MM.1S (cell line): ENCODE results near the gene NSUN6.
A peak's percentile ranks its signal among the peaks of the same experiment; 100 is the strongest.
"Not testable (repeated sequence)": the region's sequence is repeated elsewhere in the genome, so short reads cannot be mapped to it uniquely, and the experiment has no call there.

ENCODE experiments used
- DNase-seq: peaks from one replicate; pipeline ENCODE4 v3.0.0-alpha.2; 2015
- H2AFZ ChIP-seq: fragments of 300-600 bp; sonication (generic); 2 replicates; pipeline ENCODE4 v1.6.0; 2016; ENCODE audit warnings: antibody characterized with exemption, low read length
- H3F3A ChIP-seq: fragments of 300-600 bp; sonication (generic); 2 replicates; pipeline ENCODE4 v1.6.1; 2016; ENCODE audit warnings: mild to moderate bottlenecking, antibody characterized with exemption, low read length, moderate library complexity, mixed read lengths; ENCODE audit not compliant: insufficient read depth
- H3K27ac ChIP-seq: fragments of 300-600 bp; sonication (generic); 2 replicates; pipeline ENCODE4 v1.5.1; 2016; ENCODE audit warnings: mild to moderate bottlenecking, low read length
- H3K27me3 ChIP-seq: fragments of 300-600 bp; sonication (generic); replicated peaks from 2 replicates; pipeline ENCODE4 v1.6.0; 2016; ENCODE audit warnings: low read length; ENCODE audit not compliant: insufficient read depth
- H3K36me3 ChIP-seq: fragments of 300-600 bp; sonication (generic); replicated peaks from 2 replicates; pipeline ENCODE4 v1.6.1; 2016; ENCODE audit warnings: mild to moderate bottlenecking, low read length, mixed read lengths; ENCODE audit not compliant: insufficient read depth
- H3K4me1 ChIP-seq: fragments of 300-600 bp; sonication (generic); 2 replicates; pipeline ENCODE4 v1.6.1; 2016; ENCODE audit warnings: low read length, mixed read lengths
- H3K4me2 ChIP-seq: fragments of 300-600 bp; sonication (generic); 2 replicates; pipeline ENCODE4 v1.6.0; 2016; ENCODE audit warnings: low read depth, low read length
- H3K4me3 ChIP-seq: fragments of 300-600 bp; sonication (generic); 2 replicates; pipeline ENCODE4 v1.5.1; 2016; ENCODE audit warnings: low read length, mixed read lengths
- H3K79me2 ChIP-seq: fragments of 300-600 bp; sonication (generic); 2 replicates; pipeline ENCODE4 v1.6.1; 2016; ENCODE audit warnings: mixed run types, low read length, mixed read lengths
- H3K9ac ChIP-seq: fragments of 300-600 bp; sonication (generic); 2 replicates; pipeline ENCODE4 v1.6.1; 2016; ENCODE audit warnings: low read length, mixed read lengths
- H3K9me2 ChIP-seq: fragments of 300-600 bp; sonication (generic); replicated peaks from 2 replicates; pipeline ENCODE4 v1.6.1; 2016; ENCODE audit warnings: mild to moderate bottlenecking, low read length, mixed read lengths; ENCODE audit not compliant: insufficient read depth
- H3K9me3 ChIP-seq: fragments of 300-600 bp; sonication (generic); replicated peaks from 2 replicates; pipeline ENCODE4 v1.6.1; 2016; ENCODE audit warnings: mild to moderate bottlenecking, low read length, mixed read lengths; ENCODE audit not compliant: insufficient read depth
- H4K20me1 ChIP-seq: fragments of 300-600 bp; sonication (generic); 2 replicates; pipeline ENCODE4 v1.6.1; 2016; ENCODE audit warnings: mild to moderate bottlenecking, low read length, moderate library complexity, mixed read lengths; ENCODE audit not compliant: insufficient read depth
- EZH2 ChIP-seq: fragments of 300-600 bp; sonication (generic); optimal IDR thresholded peaks from 2 replicates; pipeline ENCODE3; 2017; ENCODE audit warnings: low read depth, mild to moderate bottlenecking, antibody characterized with exemption, low read length, mixed read lengths
- EZH2phosphoT487 ChIP-seq: fragments of 300-600 bp; sonication (generic); IDR thresholded peaks from 2 replicates; pipeline ENCODE4 v1.6.1; 2018; ENCODE audit warnings: antibody characterized with exemption, low read length
- TF ChIP-seq, protein P1 (sequence below): fragments of 300-600 bp; sonication (generic); IDR thresholded peaks from 2 replicates; pipeline ENCODE4 v1.5.1; 2016; ENCODE audit warnings: antibody characterized with exemption, low read length, mixed read lengths

NSUN6 gene

DNA sequence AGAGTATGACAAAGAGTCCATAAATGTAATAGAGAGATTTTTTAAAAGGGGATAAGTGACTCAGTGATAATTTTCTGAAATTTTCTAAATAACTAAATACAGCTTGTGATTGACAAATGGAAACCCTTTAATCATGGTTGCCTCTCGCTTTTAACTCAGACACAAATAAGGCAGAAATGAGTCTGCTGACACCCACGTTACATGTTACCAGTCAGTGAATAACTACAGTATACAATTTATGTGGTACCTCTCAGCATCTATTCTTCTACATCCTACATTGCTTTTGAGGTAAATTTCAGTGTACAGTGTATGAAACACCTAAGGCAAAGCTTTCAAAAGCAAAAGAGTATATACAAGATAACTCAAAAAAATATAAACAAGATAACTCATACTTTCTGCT is 4.2 kb downstream of the NSUN6 start:
- Histone ChIP-seq H3K27me3 (no peaks in the 10 kb centered on the region), H3K79me2 (peaks cover 19% of the 10 kb centered on the region), H3K4me2 (no peak overlapping the region), H3K9ac (no peak overlapping the region), H3K36me3 (no peaks in the 10 kb centered on the region; the same call in 1 of the 2 replicates), H3K9me2 (no peaks in the 10 kb centered on the region), H4K20me1 (no peaks in the 10 kb centered on the region), H2AFZ (no peak overlapping the region), H3K9me3 (no peaks in the 10 kb centered on the region), H3K27ac (no peak overlapping the region), H3K4me1 (peaks cover 11% of the 10 kb centered on the region), H3F3A (peaks cover 12% of the 10 kb centered on the region; the same call in 1 of the 2 replicates), H3K4me3 (no peak overlapping the region)
- TF ChIP-seq EZH2phosphoT487 = no peak
- TF ChIP-seq, protein P1, sequence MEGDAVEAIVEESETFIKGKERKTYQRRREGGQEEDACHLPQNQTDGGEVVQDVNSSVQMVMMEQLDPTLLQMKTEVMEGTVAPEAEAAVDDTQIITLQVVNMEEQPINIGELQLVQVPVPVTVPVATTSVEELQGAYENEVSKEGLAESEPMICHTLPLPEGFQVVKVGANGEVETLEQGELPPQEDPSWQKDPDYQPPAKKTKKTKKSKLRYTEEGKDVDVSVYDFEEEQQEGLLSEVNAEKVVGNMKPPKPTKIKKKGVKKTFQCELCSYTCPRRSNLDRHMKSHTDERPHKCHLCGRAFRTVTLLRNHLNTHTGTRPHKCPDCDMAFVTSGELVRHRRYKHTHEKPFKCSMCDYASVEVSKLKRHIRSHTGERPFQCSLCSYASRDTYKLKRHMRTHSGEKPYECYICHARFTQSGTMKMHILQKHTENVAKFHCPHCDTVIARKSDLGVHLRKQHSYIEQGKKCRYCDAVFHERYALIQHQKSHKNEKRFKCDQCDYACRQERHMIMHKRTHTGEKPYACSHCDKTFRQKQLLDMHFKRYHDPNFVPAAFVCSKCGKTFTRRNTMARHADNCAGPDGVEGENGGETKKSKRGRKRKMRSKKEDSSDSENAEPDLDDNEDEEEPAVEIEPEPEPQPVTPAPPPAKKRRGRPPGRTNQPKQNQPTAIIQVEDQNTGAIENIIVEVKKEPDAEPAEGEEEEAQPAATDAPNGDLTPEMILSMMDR = no peak
- TF ChIP-seq EZH2 = no peak
- DNase-seq = no peak

DNA sequence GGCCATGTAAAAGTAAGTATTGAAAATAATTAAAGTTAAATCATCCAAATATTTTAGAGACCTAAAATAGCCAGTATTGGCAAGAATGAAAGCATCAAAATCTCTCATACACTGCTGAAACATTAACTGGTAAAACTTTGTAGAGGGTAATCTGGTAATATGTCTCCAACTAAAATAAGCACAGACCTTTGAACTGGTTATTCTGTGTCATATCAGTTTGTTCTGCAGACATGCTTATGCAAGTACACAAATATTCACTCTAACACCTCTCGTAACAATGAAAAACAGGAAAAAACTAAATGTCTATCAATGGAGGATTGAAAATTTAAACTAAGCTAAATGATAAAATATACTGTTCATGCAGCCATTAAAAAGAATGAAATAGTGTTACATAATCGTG is 11.7 kb downstream of the NSUN6 start:
- H3K27me3 ChIP-seq, DNase-seq, H3K4me3 ChIP-seq, H3K27ac ChIP-seq, H3K9me3 ChIP-seq, H3K9me2 ChIP-seq, H3F3A ChIP-seq, H4K20me1 ChIP-seq, H3K36me3 ChIP-seq, H2AFZ ChIP-seq, H3K9ac ChIP-seq, H3K79me2 ChIP-seq, H3K4me1 ChIP-seq, H3K4me2 ChIP-seq: not testable (repeated sequence)

DNA sequence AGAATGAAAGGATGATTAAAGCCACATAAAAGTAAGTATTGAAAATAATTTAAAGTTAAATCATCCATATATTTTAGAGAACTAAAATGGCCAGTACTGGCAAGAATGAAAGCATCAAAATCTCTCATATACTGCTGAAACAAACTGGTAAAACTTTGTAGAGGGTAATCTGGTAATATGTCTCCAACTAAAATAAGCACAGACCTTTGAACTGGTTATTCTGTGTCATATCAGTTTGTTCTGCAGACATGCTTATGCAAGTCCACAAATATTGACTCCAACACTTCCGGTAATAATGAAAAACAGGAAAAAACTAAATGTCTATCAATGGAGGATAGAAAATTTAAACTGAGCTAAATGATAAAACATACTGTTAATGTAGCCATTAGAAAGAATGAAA is 14.0 kb downstream of the NSUN6 start:
- H3K27me3 ChIP-seq, H4K20me1 ChIP-seq, H2AFZ ChIP-seq, H3K9ac ChIP-seq, H3K27ac ChIP-seq, H3K4me1 ChIP-seq, DNase-seq, H3K9me2 ChIP-seq, H3K4me2 ChIP-seq, H3K4me3 ChIP-seq, H3K9me3 ChIP-seq, H3K79me2 ChIP-seq, H3K36me3 ChIP-seq, H3F3A ChIP-seq: not testable (repeated sequence)

DNA sequence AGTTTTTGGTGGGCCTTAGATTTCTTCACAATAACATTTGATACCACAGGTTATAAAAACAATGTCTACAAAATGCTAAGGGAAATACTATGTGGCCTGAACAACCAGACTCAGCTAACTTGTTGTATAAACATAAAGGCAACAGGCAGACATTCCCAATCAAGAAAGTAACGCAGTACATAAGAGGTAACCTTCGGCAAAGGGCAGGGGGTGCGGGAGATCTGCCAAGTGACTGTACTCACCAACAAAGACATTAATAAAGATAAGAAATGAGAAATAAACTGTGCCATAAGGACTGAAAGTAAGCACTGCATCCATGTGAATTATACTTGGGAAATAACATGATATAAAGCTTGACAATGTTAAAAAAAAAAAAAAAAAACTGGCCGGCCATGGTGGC is 15.4 kb downstream of the NSUN6 start:
- H3K9me3 ChIP-seq = no peaks in the 10 kb centered on the region
- H3F3A ChIP-seq = no peaks in the 10 kb centered on the region
- H3K27ac ChIP-seq = no peak overlapping the region
- no peaks in the 10 kb centered on the region for H4K20me1 ChIP-seq
- H2AFZ ChIP-seq = no peak overlapping the region
- no peaks in the 10 kb centered on the region for H3K9me2 ChIP-seq
- no peaks in the 10 kb centered on the region for H3K27me3 ChIP-seq
- DNase-seq = no peak
- no peak for TF ChIP-seq EZH2phosphoT487
- no peak for TF ChIP-seq EZH2
- TF ChIP-seq, protein P1 = no peak
- no peak overlapping the region for H3K9ac ChIP-seq
- H3K36me3 ChIP-seq = no peaks in the 10 kb centered on the region
- no peak overlapping the region for H3K4me3 ChIP-seq
- H3K4me1 ChIP-seq = no peaks in the 10 kb centered on the region
- H3K4me2 ChIP-seq = no peak overlapping the region
- no peaks in the 10 kb centered on the region for H3K79me2 ChIP-seq

DNA sequence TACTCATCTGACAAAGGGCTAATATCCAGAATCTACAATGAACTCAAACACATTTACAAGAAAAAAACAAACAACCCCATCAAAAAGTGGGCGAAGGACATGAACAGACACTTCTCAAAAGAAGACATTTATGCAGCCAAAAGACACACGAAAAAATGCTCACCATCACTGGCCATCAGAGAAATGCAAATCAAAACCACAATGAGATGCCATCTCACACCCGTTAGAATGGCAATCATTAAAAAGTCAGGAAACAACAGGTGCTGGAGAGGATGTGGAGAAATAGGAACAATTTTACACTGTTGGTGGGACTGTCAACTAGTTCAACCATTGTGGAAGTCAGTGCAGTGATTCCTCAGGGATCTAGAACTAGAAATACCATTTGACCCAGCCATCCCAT is 18.9 kb downstream of the NSUN6 start:
- H3K9me2 ChIP-seq, H4K20me1 ChIP-seq, H3K27ac ChIP-seq, H3K27me3 ChIP-seq, H3K36me3 ChIP-seq, H3F3A ChIP-seq, H3K79me2 ChIP-seq, H3K9ac ChIP-seq, H2AFZ ChIP-seq, H3K4me1 ChIP-seq, H3K4me2 ChIP-seq, DNase-seq, H3K9me3 ChIP-seq, H3K4me3 ChIP-seq: not testable (repeated sequence)

DNA sequence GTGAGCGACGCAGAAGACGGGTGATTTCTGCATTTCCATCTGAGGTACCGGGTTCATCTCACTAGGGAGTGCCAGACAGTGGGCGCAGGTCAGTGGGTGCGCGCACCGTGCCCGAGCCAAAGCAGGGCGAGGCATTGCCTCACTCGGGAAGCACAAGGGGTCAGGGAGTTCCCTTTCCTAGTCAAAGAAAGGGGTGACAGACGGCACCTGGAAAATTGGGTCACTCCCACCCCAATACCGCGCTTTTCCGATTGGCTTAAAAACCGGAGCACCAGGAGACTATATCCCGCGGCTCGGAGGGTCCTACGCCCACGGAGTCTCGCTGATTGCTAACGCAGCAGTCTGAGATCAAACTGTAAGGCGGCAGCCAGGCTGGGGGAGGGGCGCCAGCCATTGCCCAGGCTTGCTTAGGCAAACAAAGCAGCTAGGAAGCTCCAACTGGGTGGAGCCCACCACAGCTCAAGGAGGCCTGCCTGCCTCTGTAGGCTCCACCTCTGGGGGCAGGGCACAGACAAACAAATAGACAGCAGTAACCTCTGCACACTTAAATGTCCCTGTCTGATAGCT is 23.9 kb downstream of the NSUN6 start:
- H2AFZ ChIP-seq, H3K36me3 ChIP-seq, H3K4me1 ChIP-seq, H3K79me2 ChIP-seq, H3K9me3 ChIP-seq, H3K9ac ChIP-seq, H3K4me2 ChIP-seq, H4K20me1 ChIP-seq, H3K27me3 ChIP-seq, H3F3A ChIP-seq, H3K27ac ChIP-seq, H3K9me2 ChIP-seq: not testable (repeated sequence)
- DNase-seq = peak; percentile 25
- peak overlapping the region; percentile 34; the same call in 1 of the 2 replicates for H3K4me3 ChIP-seq
